Activated T-helper 1 cell treated with anti-CD3 and anti-CD28 coated beads, Interleukin-12 subunit alpha, Interleukin-12 subunit beta, Interleukin-2, Interleukin-4 antibody, amounts not matched to agents 30 ng/mL and 10 ng/mL and 1 ng/mL, durations not matched to agents 14 hours and 24 hours and 36 hours (primary cell): ENCODE results near the gene GNB1L. TPM values are rescaled to one million over a fixed set of nuclear protein-coding genes. Genes with fewer than 3 reads are reported as not detected.
"Not testable (repeated sequence)": the region's sequence is repeated elsewhere in the genome, so short reads cannot be mapped to it uniquely, and the experiment has no call there.

Experiments
- DNase-seq: peaks from one replicate; pipeline ENCODE4 v3.0.0; 2021; ENCODE audit warnings: low spot score
- H3K27ac Mint-ChIP-seq: one replicate; pipeline ENCODE4 v1.8.0; 2021; ENCODE audit warnings: mild to moderate bottlenecking, mixed read lengths
- H3K27me3 Mint-ChIP-seq: one replicate; pipeline ENCODE4 v1.8.0; 2022; ENCODE audit warnings: mild to moderate bottlenecking, moderate library complexity, mixed read lengths; ENCODE audit not compliant: insufficient read depth
- H3K36me3 Mint-ChIP-seq: one replicate; pipeline ENCODE4 v1.8.0; 2021; ENCODE audit warnings: low read depth, mixed read lengths
- H3K4me1 Mint-ChIP-seq: one replicate; pipeline ENCODE4 v1.8.0; 2021; ENCODE audit warnings: low read depth, mixed read lengths
- H3K4me3 Mint-ChIP-seq: one replicate; pipeline ENCODE4 v1.8.0; 2021; ENCODE audit warnings: mild to moderate bottlenecking, moderate library complexity, mixed read lengths
- H3K9me3 Mint-ChIP-seq: one replicate; pipeline ENCODE4 v1.8.0; 2021; ENCODE audit warnings: mixed read lengths
- intact Hi-C: fragments of 100-400 bp; cut with micrococcal nuclease; formaldehyde crosslinking; loops from one replicate; pipeline ENCODE4 v1.15.1; 2024
- total RNA-seq: library from RNA; stranded (reverse); gene quantifications from 2 replicates; pipeline ENCODE4 v1.2.3, GENCODE V29; 2022

GNB1L gene
- total RNA-seq, 1 donor from 2014 or later: 21.5 TPM

GRCh38 chr22:19797086-19798002 lies 57.3 kb downstream of the GNB1L start:
- Mint-ChIP-seq H3K9me3 (no peaks in the 10 kb centered on the region), H3K36me3 (peaks cover 3% of the 10 kb centered on the region), H3K4me3 (no peak overlapping the region), H3K27me3 (no peaks in the 10 kb centered on the region), H3K4me1 (no peaks in the 10 kb centered on the region), H3K27ac (no peak overlapping the region)
- intact Hi-C loops: no loop called here
- DNase-seq: no peak

DNA sequence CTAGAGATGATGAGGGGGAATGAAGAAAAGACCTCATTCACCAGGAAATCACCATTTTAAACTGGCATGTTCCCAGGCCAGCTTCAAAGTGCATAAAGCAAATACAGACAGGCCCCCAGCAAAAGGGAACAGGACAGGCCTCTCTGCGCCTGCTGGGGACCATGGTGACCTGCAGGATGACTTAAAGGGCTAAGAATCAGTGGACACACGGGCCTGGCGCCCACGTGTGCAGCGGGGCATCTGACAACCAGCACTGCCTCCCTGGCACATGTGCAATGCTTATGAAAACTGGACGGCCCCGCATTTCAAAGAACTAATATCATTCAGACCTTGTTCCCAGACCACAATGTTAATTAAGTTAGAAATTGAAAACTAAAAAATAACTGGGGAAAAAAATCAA lies 58.5 kb downstream of the GNB1L start:
- H3K36me3 Mint-ChIP-seq: peaks cover 3% of the 10 kb centered on the region
- no peaks in the 10 kb centered on the region for H3K4me1 Mint-ChIP-seq
- intact Hi-C loops: no loop called here
- DNase-seq: no peak
- H3K4me3 Mint-ChIP-seq: no peak overlapping the region
- no peak overlapping the region for H3K27ac Mint-ChIP-seq
- H3K27me3 Mint-ChIP-seq: no peaks in the 10 kb centered on the region
- no peaks in the 10 kb centered on the region for H3K9me3 Mint-ChIP-seq

- DNase-seq: no peak
- no peak overlapping the region for H3K27ac Mint-ChIP-seq
- no peaks in the 10 kb centered on the region for H3K4me1 Mint-ChIP-seq
- no peaks in the 10 kb centered on the region for H3K27me3 Mint-ChIP-seq
- peaks cover 3% of the 10 kb centered on the region for H3K36me3 Mint-ChIP-seq
- H3K4me3 Mint-ChIP-seq: no peak overlapping the region
- intact Hi-C loops: no loop called here
- no peaks in the 10 kb centered on the region for H3K9me3 Mint-ChIP-seq
These were observed 59.1 kb downstream of the GNB1L start for GRCh38 chr22:19795617-19796008.

GRCh38 chr22:19793661-19794310 lies 60.9 kb downstream of the GNB1L start:
- DNase-seq: no peak
- no peaks in the 10 kb centered on the region for H3K9me3 Mint-ChIP-seq
- no peaks in the 10 kb centered on the region for H3K4me1 Mint-ChIP-seq
- intact Hi-C loops: no loop called here
- H3K27me3 Mint-ChIP-seq: no peaks in the 10 kb centered on the region
- H3K4me3 Mint-ChIP-seq: no peak overlapping the region
- H3K36me3 Mint-ChIP-seq: peaks cover 3% of the 10 kb centered on the region
- no peak overlapping the region for H3K27ac Mint-ChIP-seq

DNA sequence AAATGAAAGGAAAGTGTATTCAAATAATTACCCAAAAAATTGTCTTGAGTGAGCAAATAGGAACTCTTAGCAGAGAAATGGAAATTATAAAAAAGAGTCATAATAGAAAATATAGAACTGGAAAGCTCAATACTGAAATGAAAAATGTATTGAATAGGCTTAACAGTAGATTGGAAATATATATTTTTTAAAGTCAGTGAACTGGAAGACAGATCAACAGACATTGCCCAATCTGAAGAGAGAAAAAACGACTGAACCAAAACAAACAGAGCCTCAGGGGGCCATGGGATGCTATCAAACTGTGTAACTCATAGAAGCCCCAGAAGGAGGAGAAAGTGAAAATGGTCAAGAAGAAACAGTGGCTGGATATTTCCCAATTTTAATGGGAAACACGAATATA lies 61.5 kb downstream of the GNB1L start:
- H3K36me3 Mint-ChIP-seq: peaks cover 3% of the 10 kb centered on the region
- no peaks in the 10 kb centered on the region for H3K9me3 Mint-ChIP-seq
- no peak for DNase-seq
- H3K27ac Mint-ChIP-seq: no peak overlapping the region
- no peaks in the 10 kb centered on the region for H3K27me3 Mint-ChIP-seq
- H3K4me1 Mint-ChIP-seq: no peaks in the 10 kb centered on the region
- no peak overlapping the region for H3K4me3 Mint-ChIP-seq
- intact Hi-C loops: no loop called here

- intact Hi-C loops, H3K27ac Mint-ChIP-seq, H3K27me3 Mint-ChIP-seq, H3K9me3 Mint-ChIP-seq, H3K36me3 Mint-ChIP-seq, DNase-seq, H3K4me1 Mint-ChIP-seq, H3K4me3 Mint-ChIP-seq: not testable (repeated sequence)
These were observed 62.2 kb downstream of the GNB1L start for GRCh38 chr22:19792383-19792896.

- Mint-ChIP-seq H3K27ac (no peak overlapping the region), H3K36me3 (peaks cover 3% of the 10 kb centered on the region), H3K4me1 (no peaks in the 10 kb centered on the region), H3K9me3 (no peaks in the 10 kb centered on the region), H3K27me3 (no peaks in the 10 kb centered on the region), H3K4me3 (no peak overlapping the region)
- DNase-seq: no peak
- intact Hi-C loops: no loop called here
These were observed 62.8 kb downstream of the GNB1L start for GRCh38 chr22:19791894-19792293.

DNA sequence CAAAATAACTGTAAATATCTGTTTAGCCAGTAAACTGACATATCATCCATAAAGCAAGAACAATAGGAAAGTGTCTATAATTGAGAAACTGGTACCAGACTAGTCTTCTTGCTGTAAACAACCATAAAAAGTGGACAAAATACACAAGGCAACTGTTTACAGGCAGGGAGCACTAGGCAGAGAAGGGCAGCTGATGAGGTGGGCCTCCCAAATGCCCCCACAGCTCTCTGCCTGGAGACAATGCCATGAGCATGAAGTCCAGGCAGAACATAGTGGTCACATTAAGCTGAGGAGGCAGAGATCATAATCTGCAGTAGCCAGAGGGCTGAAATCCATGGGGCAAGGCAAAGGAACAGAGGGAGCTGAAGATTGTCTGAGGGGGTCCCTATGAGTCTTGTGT lies 63.4 kb downstream of the GNB1L start:
- Mint-ChIP-seq H3K9me3 (no peaks in the 10 kb centered on the region), H3K27ac (no peak overlapping the region), H3K4me1 (no peaks in the 10 kb centered on the region), H3K36me3 (peaks cover 3% of the 10 kb centered on the region), H3K27me3 (no peaks in the 10 kb centered on the region), H3K4me3 (no peak overlapping the region)
- no peak for DNase-seq
- intact Hi-C loops: no loop called here

DNA sequence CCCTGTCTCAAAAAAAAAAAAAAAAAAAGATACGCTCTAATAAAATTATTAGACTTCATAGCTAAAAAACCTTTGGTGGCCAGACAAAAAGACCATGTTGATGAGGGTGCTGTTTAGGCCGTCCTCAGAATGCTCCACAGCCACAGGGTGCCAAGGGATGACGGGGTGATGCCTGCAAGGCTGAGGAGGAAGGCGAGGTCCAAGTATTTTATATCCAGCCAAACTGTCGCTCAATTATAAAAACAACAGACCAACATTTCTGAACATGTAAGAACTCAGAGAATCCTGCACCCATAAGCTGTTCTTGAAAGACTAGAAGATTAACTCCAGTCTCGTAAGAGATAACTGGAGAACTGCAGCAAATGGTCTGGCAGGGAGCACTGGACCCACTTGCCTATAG lies 64.8 kb downstream of the GNB1L start:
- Mint-ChIP-seq H3K4me1 (no peaks in the 10 kb centered on the region), H3K27me3 (no peaks in the 10 kb centered on the region), H3K4me3 (no peak overlapping the region), H3K27ac (no peak overlapping the region), H3K9me3 (no peaks in the 10 kb centered on the region), H3K36me3 (peaks cover 3% of the 10 kb centered on the region)
- intact Hi-C loops: no loop called here
- DNase-seq: no peak

DNA sequence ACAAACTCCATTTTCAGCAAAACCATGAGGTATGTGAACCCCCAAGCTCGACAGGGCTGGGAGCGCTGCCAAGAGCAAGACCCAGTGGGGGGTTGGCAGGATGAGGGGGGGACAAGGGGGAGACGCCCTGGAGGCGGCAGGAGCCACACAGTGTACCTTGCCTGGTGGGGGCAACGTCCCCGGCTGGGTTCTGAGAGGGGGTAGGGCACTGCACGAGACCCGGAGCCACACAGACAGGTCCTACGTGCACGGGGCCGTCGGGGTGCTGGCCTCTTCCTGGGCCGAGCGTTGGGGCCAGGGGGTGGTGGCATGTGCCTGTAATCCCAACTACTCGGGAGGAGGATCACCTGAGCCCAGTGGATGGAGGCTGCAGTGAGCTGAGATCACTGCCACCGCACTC lies 65.3 kb downstream of the GNB1L start:
- Mint-ChIP-seq H3K9me3 (no peaks in the 10 kb centered on the region), H3K27ac (no peak overlapping the region), H3K4me3 (no peak overlapping the region), H3K4me1 (no peaks in the 10 kb centered on the region), H3K27me3 (no peaks in the 10 kb centered on the region), H3K36me3 (peaks cover 3% of the 10 kb centered on the region)
- no peak for DNase-seq
- intact Hi-C loops: no loop called here

DNA sequence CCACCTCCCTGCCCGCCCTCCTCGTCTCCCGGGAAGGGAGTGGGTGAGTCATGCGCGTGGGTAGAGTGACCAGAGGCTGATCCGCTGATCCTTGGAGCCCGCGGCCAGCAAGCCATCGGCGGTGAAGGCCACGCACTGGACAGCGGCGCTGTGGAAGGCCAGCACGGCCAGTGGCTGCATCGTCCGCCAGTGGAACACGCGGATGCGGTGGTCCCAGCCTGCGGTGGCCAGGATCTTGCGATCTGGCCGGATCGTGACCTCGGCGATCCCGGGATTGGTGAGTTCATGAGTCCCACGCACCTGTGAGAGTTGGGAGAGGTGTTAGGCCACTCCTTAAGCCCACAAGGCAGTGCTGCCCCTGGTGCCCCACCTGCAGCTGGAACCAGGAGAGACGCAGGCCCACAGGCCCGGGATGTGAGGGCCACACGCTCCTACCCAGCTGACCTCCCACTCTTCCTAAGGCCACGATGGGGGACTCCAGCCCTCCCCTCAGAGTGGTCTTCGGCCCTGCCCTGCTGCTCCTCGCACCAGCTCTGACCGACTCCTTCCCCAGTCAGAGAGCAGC lies 65.9 kb downstream of the GNB1L start:
- intact Hi-C loops: no loop called here
- H3K4me1 Mint-ChIP-seq: no peaks in the 10 kb centered on the region
- no peaks in the 10 kb centered on the region for H3K9me3 Mint-ChIP-seq
- H3K36me3 Mint-ChIP-seq: peaks cover 3% of the 10 kb centered on the region
- no peak overlapping the region for H3K4me3 Mint-ChIP-seq
- no peaks in the 10 kb centered on the region for H3K27me3 Mint-ChIP-seq
- no peak overlapping the region for H3K27ac Mint-ChIP-seq
- no peak for DNase-seq

GRCh38 chr22:19787849-19788141 lies 66.9 kb downstream of the GNB1L start:
- intact Hi-C loops: no loop called here
- Mint-ChIP-seq H3K4me1 (no peaks in the 10 kb centered on the region), H3K9me3 (no peaks in the 10 kb centered on the region), H3K27me3 (no peaks in the 10 kb centered on the region), H3K27ac (no peak overlapping the region), H3K4me3 (no peak overlapping the region), H3K36me3 (no peaks in the 10 kb centered on the region)
- DNase-seq: no peak
